Measurements from ENCODE around the gene NUPR2.

GRCh38 chr7:56124981-56125380, 8.8 kb upstream of the NUPR2 start:
- TF ChIP-seq CTCF (conservative IDR thresholded peaks at IDR 0.05; ENCODE audit: low read depth, low read length) (no peak), POLR2A (IDR thresholded peaks at IDR 0.05; ENCODE audit: low read depth, low read length) (no peak), RAD21 (IDR thresholded peaks at IDR 0.05; ENCODE audit: low read length) (no peak), CEBPB (IDR thresholded peaks at IDR 0.05; ENCODE audit: low read depth, low read length) (no peak)

Measured in IMR-90 (cell line).